Measurements from ENCODE around the gene MLLT1. TPM values are rescaled to one million over a fixed set of nuclear protein-coding genes. Genes with fewer than 3 reads are reported as not detected.
A peak's percentile ranks its signal among the peaks of the same experiment; 100 is the strongest.

The MLLT1 gene
- total RNA-seq, 1 donor from 2014 or later = 61.9 TPM

DNA sequence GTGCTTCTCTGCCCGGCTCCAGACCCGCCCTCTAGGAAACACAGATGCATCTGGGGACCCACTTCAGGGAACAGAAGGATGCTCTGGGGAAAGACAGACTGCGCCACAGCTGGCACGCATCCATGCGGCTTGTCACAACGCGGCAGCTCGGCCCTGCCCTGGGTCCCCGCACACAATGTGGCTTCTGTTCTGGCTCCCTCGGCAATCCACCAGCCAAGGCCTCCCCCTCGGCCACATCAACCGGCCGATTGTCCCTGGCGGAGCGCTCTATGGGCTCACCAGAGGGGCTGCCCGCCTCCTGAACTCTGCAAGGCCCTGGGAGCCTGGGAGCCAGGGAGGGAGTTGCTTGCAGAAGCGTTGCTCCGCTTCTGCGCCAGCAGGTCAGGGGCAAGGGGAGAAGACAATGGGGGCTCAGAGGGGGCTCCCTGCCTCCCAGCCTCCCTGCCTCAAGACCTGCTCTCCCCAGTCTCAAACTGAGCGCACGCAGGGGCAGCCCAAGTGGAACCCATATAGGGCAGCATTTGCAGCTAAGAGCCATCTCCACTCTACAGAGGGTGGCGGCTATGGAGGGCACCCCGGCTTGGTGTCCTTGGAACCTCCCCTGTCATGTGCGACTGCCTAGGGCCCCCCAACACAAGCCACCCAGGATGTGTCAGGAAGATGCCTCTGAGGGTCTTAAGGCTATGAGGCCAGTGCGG, 37.9 kb downstream of the MLLT1 start:
- DNase-seq = peak; percentile 43
- no peaks in the 10 kb centered on the region for H3K9me3 ChIP-seq
- H3K4me3 ChIP-seq = no peak overlapping the region
- intact Hi-C loops (cut with DNase I) = no loop called here
- H3K27me3 ChIP-seq (ENCODE audit: low read depth) = no peaks in the 10 kb centered on the region
- ATAC-seq = no peak
- H3K27ac ChIP-seq = no peak overlapping the region
- peaks cover 70% of the 10 kb centered on the region for H3K4me1 ChIP-seq
- TF ChIP-seq, protein P1, sequence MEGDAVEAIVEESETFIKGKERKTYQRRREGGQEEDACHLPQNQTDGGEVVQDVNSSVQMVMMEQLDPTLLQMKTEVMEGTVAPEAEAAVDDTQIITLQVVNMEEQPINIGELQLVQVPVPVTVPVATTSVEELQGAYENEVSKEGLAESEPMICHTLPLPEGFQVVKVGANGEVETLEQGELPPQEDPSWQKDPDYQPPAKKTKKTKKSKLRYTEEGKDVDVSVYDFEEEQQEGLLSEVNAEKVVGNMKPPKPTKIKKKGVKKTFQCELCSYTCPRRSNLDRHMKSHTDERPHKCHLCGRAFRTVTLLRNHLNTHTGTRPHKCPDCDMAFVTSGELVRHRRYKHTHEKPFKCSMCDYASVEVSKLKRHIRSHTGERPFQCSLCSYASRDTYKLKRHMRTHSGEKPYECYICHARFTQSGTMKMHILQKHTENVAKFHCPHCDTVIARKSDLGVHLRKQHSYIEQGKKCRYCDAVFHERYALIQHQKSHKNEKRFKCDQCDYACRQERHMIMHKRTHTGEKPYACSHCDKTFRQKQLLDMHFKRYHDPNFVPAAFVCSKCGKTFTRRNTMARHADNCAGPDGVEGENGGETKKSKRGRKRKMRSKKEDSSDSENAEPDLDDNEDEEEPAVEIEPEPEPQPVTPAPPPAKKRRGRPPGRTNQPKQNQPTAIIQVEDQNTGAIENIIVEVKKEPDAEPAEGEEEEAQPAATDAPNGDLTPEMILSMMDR (IDR thresholded peaks at IDR 0.05) = no peak
- peaks cover 6% of the 10 kb centered on the region for H3K36me3 ChIP-seq

DNA sequence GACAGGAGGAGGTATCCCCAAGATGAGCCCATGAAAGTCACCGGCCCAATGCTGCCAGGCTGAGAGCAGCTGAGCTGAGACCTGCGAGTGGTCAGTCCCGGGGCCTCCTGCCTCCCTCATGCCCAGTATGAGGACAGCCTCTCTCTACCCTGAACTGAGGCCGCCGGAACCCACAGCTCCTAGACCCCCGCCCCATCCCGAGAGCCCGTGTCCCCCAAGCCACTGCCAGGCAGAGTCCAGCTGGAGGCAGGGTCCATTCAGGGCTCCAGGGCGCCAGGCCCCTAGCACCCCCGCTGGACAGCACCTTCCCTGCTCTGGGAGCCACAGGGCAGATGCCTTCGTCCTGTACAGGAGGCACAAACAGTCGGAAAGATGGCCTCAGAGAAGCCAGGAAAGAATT, 38.7 kb downstream of the MLLT1 start:
- H3K4me1 ChIP-seq = peaks cover 78% of the 10 kb centered on the region
- H3K4me3 ChIP-seq = no peak overlapping the region
- H3K36me3 ChIP-seq = peaks cover 6% of the 10 kb centered on the region
- no peaks in the 10 kb centered on the region for H3K27me3 ChIP-seq (ENCODE audit: low read depth)
- H3K27ac ChIP-seq = no peak overlapping the region
- H3K9me3 ChIP-seq = no peaks in the 10 kb centered on the region
- ATAC-seq = no peak
- intact Hi-C loops (cut with DNase I) = no loop called here
- peak; percentile 39 for DNase-seq
- TF ChIP-seq, protein P1 (IDR thresholded peaks at IDR 0.05) = no peak

DNA sequence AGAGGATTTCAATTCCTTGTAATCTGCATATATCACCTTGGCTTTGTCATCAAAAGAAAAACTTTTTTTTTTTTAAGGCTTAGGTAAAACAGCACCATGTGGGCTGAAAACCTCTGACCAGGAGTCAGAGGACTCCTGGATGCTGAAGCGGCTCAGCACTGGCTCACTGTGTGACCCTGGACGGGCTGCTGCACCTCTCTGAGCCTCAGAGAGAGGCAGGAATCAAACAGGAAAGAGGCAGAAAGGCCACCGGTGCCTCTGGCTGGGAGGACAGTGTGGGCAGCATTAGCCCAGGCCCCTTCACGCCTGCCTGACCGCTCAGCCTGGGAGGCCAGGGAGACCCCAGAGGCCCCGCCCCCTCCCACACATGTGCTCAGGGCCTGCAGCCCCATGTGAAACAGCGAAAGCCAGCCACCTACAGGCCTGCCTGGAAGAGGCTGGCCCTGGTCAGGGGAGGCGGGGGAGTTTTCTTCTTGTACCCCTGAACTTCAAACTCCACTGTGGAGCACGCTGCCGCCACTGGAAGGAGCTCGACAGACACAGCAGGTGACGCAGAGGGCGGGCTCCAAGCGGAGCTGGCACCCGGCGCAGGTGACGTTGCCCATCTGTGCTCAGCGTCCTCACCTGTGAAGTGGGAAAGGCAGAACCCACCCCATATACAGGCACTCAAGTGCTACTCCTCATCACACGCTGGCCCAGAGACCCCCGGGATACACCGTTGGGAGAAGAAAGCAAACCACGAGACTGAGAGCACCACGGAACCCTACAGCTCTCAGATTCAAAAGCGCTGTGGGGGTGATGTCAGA, 39.7 kb downstream of the MLLT1 start:
- Histone ChIP-seq H3K4me1 (peaks cover 88% of the 10 kb centered on the region), H3K9me3 (no peaks in the 10 kb centered on the region), H3K4me3 (no peak overlapping the region), H3K27me3 (ENCODE audit: low read depth) (no peaks in the 10 kb centered on the region), H3K27ac (peak overlapping the region; percentile 18), H3K36me3 (peaks cover 6% of the 10 kb centered on the region)
- ATAC-seq (no peak), DNase-seq (peak; percentile 13)
- intact Hi-C loops (cut with DNase I) = loop anchor here (5.0 kb wide), 1 partner anchor 32 kb away; no protein-coding TSS in a partner anchor
- TF ChIP-seq, protein P1 (IDR thresholded peaks at IDR 0.05) = no peak

DNA sequence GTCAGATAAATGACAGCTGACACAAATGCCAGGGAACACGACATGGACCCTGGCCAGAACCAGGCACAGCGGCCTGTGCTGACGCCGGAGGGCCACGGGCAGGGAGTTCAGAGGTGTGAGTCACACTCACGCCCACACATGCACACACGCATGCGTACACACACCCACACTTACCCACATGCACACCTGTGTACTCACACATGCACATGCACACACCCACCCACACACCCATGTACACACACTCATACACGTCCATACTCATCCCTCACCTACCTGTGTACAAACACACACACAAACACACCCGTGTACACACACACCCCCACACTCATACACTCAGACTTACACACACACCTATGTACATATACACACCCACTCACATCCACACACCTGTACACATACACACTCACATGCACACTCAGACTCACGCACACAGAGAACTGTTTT, 40.4 kb downstream of the MLLT1 start:
- DNase-seq = no peak
- H3K4me1 ChIP-seq = peaks cover 93% of the 10 kb centered on the region

DNA sequence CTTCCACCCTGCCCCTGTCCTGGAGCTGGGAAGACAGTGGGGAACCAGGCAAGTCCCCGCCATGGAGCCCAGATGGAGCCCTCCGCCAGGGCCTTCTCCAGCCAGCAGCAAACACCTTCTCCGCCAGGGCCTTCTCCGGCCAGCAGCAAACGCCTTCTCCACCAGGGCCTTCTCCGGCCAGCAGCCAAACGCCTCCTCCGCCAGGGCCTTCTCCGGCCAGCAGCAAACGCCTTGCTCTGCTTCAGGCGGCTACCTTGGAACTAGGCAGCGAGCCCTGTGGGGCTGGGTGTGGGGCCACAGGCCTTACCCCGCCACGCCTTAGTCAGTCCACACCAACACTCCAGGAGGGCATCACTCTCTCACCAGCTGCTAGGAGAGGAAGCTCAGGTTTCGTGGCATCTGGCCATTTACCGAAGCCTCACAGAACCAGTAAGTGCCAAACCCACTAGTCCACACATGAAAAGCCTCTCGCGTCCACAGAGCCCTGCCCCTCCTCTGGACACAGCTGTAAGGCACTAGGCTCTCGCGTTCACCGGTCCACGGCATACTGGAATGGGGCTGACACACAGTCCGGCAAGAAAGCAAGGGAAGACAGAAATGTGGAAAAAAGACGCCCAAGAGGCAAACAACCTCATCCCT, 41.0 kb downstream of the MLLT1 start:
- Histone ChIP-seq H3K36me3 (peaks cover 6% of the 10 kb centered on the region), H3K27ac (peak overlapping the region; percentile 77), H3K27me3 (ENCODE audit: low read depth) (no peaks in the 10 kb centered on the region), H3K4me1 (peaks cover 93% of the 10 kb centered on the region), H3K4me3 (peak overlapping the region; percentile 14), H3K9me3 (no peaks in the 10 kb centered on the region)
- intact Hi-C loops (cut with DNase I) = loop anchor here (5.0 kb wide), 1 partner anchor 34 kb away; no protein-coding TSS in a partner anchor
- DNase-seq (peak; percentile 50), ATAC-seq (peak in 1 of 2 donors; percentile 1)
- TF ChIP-seq, protein P1 (IDR thresholded peaks at IDR 0.05) = no peak

More for the DNA sequence above, 40.4 kb downstream of the MLLT1 start:
- Histone ChIP-seq H3K27me3 (ENCODE audit: low read depth) (no peaks in the 10 kb centered on the region), H3K9me3 (no peaks in the 10 kb centered on the region), H3K36me3 (peaks cover 6% of the 10 kb centered on the region), H3K4me3 (no peak overlapping the region), H3K27ac (peak overlapping the region; percentile 77)
- intact Hi-C loops (cut with DNase I) = loop anchor here (5.0 kb wide), 1 partner anchor 33 kb away; no protein-coding TSS in a partner anchor
- TF ChIP-seq, protein P1 (IDR thresholded peaks at IDR 0.05) = no peak
- no peak for ATAC-seq

Measured in lower lobe of right lung (tissue), 2 donors.